Vagina (tissue), 2 donors: Measurements from ENCODE around the gene CSTF3. TPM values are rescaled to one million over a fixed set of nuclear protein-coding genes. Genes with fewer than 3 reads are reported as not detected.
A peak's percentile ranks its signal among the peaks of the same experiment; 100 is the strongest.

Source experiments
- DNase-seq, 2 donors: peaks; one replicate each; pipeline ENCODE4 v3.0.0-alpha.2; 2017; ENCODE audit errors: extremely low spot score in 2 of 2
- H3K27ac ChIP-seq: fragments of 200-600 bp; sonication (generic); one replicate; pipeline ENCODE4 v1.5.1; 2019
- H3K27me3 ChIP-seq: fragments of 200-600 bp; sonication (generic); one replicate; pipeline ENCODE4 v1.5.1; 2019
- H3K36me3 ChIP-seq, 2 donors: fragments of 200-600 bp; sonication (generic); one replicate each; pipeline ENCODE4 v1.5.1; 2017 to 2019
- H3K4me1 ChIP-seq: fragments of 200-600 bp; sonication (generic); one replicate; pipeline ENCODE4 v1.5.1; 2019
- H3K4me3 ChIP-seq, 2 donors: fragments of 200-600 bp; sonication (generic); 1 replicate in 1 of 2; 2 replicates in 1 of 2; pipeline ENCODE4 v1.5.1; 2016 to 2019
- H3K9me3 ChIP-seq: fragments of 200-600 bp; sonication (generic); one replicate; pipeline ENCODE4 v1.5.1; 2019
- POLR2A ChIP-seq, 2 donors: fragments of 450-650 bp; IDR thresholded peaks; one replicate each; pipeline ENCODE4 v1.6.1; 2017; ENCODE audit warnings: antibody characterized with exemption in 2 of 2, mild to moderate bottlenecking in 2 of 2, moderate library complexity in 2 of 2
- POLR2AphosphoS5 ChIP-seq, 2 donors: sonication (generic); formaldehyde crosslinking; IDR thresholded peaks; one replicate each; pipeline ENCODE4 v1.9.0; 2017; ENCODE audit warnings: antibody characterized with exemption in 2 of 2, mild to moderate bottlenecking in 2 of 2, low read depth in 1 of 2; ENCODE audit not compliant: insufficient read depth in 1 of 2
- intact Hi-C: fragments of 100-400 bp; cut with DNase I; formaldehyde crosslinking; loops from one replicate; pipeline ENCODE4 v1.15.1; 2023
- total RNA-seq: library from RNA; depleted of rRNA; stranded (reverse); fragments of >200 nt; gene quantifications from one replicate; pipeline ENCODE4 v1.2.3, GENCODE V29; 2016
- TF ChIP-seq, protein P1 (sequence below), 3 experiments: fragments of 450-650 bp in 2 of 3; fragments of 200-600 bp in 1 of 3; sonication (generic) in 1 of 3; IDR thresholded peaks; one replicate each; pipeline ENCODE4 v1.5.1; 2017 to 2019; ENCODE audit warnings: antibody characterized with exemption in 3 of 3, mild to moderate bottlenecking in 2 of 3, moderate library complexity in 2 of 3

CSTF3 gene
- total RNA-seq, 1 donor from 2014 or later = 13.3 TPM

DNA sequence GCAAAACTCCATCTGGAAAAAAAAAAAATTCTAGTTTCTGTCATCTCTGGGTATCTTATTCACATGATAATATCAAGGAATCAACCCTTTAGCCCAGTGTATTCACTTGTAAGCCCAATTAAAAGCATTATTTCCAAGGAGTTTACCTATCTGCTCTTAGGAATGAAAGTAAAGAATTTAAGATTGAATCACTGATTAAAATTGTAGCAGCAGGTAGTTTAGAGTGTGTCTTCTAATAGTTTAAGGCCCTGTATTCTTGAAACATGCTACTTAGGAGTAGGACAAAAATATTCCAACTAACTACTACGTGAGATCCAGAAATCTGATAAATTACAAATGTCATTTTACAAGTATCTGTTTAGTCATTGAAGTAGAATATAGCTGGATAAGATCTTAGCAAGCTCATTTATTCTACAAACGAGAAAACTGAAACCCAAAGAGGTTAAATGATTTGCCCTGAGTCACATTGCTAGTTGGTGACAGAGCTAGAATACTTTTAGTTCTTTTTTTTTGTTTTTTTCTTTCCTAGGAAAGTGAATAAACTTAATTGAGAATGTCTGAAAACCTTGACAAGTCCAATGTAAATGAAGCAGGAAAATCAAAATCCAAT lies 118.0 kb downstream of the CSTF3 start:
- TF ChIP-seq, protein P1, sequence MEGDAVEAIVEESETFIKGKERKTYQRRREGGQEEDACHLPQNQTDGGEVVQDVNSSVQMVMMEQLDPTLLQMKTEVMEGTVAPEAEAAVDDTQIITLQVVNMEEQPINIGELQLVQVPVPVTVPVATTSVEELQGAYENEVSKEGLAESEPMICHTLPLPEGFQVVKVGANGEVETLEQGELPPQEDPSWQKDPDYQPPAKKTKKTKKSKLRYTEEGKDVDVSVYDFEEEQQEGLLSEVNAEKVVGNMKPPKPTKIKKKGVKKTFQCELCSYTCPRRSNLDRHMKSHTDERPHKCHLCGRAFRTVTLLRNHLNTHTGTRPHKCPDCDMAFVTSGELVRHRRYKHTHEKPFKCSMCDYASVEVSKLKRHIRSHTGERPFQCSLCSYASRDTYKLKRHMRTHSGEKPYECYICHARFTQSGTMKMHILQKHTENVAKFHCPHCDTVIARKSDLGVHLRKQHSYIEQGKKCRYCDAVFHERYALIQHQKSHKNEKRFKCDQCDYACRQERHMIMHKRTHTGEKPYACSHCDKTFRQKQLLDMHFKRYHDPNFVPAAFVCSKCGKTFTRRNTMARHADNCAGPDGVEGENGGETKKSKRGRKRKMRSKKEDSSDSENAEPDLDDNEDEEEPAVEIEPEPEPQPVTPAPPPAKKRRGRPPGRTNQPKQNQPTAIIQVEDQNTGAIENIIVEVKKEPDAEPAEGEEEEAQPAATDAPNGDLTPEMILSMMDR (IDR thresholded peaks at IDR 0.05) = no peak
- TF ChIP-seq POLR2A (IDR thresholded peaks at IDR 0.05) = no peak
- TF ChIP-seq POLR2AphosphoS5 (IDR thresholded peaks at IDR 0.05; ENCODE audit: insufficient read depth in 1 of 2, low read depth in 1 of 2) = no peak
- H3K27me3 ChIP-seq = no peaks in the 10 kb centered on the region
- DNase-seq = no peak
- H3K27ac ChIP-seq = no peak overlapping the region
- no peak overlapping the region for H3K4me3 ChIP-seq
- peaks cover 0 to 4% of the 10 kb centered on the region in 2 donors for H3K36me3 ChIP-seq
- peaks cover 39% of the 10 kb centered on the region for H3K4me1 ChIP-seq
- no peaks in the 10 kb centered on the region for H3K9me3 ChIP-seq
- intact Hi-C loops = no loop called here

DNA sequence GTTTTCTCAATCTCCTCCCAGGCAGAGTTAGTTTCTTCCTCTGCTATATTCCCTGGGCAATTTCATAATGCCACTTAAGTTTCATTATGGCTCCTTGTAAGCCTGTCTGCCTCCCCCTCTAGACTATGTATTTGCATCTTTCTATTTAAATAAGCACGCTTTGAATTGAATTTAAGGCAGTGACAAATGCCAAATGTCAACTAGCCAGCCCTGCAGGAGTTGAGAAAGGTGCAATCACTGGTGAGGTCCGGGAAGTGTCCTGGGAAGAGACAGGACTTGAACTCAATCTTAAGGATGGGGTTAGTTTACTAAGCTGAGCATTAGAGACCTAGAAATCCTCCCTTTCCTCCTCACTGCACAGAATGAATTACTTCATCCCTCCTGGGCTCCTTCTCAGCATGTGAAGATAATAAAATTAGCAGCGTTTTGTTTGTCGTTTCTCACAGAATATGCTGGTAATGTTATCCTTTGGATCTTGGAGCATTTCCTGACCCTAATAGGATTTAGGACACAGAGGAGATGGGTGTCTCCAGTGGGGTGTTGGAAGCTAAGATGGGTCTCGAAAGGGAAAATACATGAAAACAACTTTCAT lies 120.3 kb downstream of the CSTF3 start:
- peak overlapping the region; percentile 97 for H3K27ac ChIP-seq
- H3K36me3 ChIP-seq = peaks cover 0 to 4% of the 10 kb centered on the region in 2 donors
- H3K27me3 ChIP-seq = no peaks in the 10 kb centered on the region
- no peaks in the 10 kb centered on the region for H3K9me3 ChIP-seq
- DNase-seq = no peak
- intact Hi-C loops = no loop called here
- peaks cover 38% of the 10 kb centered on the region for H3K4me1 ChIP-seq
- no peak for TF ChIP-seq POLR2A (IDR thresholded peaks at IDR 0.05)
- no peak for TF ChIP-seq POLR2AphosphoS5 (IDR thresholded peaks at IDR 0.05; ENCODE audit: insufficient read depth in 1 of 2, low read depth in 1 of 2)
- TF ChIP-seq, protein P1 (IDR thresholded peaks at IDR 0.05) = no peak
- peak overlapping the region; percentile 75 to 79 for H3K4me3 ChIP-seq

DNA sequence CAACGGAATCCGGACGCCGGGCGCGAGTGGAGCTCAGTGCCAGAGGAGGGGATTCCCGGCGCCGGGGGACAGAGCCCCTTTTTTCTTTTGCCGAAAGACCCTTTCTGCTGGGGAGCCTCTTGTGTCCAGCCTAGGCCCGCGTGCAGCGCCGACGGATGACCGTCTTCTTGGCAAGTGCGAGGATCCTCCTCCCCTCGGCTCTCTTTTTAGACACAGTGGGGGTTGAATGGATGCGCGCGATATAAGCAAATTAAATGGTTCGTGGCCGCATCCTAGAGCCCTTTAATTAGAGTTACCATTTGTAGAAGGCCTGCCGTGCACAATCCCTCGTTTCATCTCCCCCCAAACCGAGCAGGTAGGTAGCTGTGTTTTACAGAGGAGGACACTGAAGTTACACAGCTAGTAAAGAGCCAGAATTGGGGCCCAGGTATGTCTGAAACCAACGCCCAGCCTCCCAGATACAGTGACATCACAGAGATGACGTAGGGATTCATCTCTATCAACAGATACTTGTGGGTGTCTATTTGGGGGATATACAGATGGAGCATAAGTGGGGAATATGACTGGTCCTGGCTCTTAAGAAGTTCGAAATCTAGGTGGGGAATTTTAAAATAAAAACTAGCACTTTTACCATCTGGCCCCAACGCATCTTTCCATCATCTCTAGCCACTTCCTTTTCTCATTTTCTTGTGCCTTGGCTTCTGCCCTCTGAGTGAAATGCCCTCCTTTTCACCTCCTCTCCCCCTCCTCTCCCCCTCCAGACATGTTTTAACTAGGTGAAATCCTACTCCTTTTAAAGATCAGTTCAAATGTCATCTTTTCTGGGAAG lies 121.0 kb downstream of the CSTF3 start:
- Histone ChIP-seq H3K9me3 (no peaks in the 10 kb centered on the region), H3K4me3 (peak overlapping the region; percentile 75 to 79), H3K36me3 (peaks cover 0 to 4% of the 10 kb centered on the region in 2 donors), H3K4me1 (peaks cover 31% of the 10 kb centered on the region), H3K27ac (peak overlapping the region; percentile 97), H3K27me3 (no peaks in the 10 kb centered on the region)
- intact Hi-C loops = no loop called here
- no peak for DNase-seq
- TF ChIP-seq, protein P1 (IDR thresholded peaks at IDR 0.05) = no peak
- TF ChIP-seq POLR2AphosphoS5 (IDR thresholded peaks at IDR 0.05; ENCODE audit: insufficient read depth in 1 of 2, low read depth in 1 of 2) (no peak), POLR2A (IDR thresholded peaks at IDR 0.05) (no peak)

DNA sequence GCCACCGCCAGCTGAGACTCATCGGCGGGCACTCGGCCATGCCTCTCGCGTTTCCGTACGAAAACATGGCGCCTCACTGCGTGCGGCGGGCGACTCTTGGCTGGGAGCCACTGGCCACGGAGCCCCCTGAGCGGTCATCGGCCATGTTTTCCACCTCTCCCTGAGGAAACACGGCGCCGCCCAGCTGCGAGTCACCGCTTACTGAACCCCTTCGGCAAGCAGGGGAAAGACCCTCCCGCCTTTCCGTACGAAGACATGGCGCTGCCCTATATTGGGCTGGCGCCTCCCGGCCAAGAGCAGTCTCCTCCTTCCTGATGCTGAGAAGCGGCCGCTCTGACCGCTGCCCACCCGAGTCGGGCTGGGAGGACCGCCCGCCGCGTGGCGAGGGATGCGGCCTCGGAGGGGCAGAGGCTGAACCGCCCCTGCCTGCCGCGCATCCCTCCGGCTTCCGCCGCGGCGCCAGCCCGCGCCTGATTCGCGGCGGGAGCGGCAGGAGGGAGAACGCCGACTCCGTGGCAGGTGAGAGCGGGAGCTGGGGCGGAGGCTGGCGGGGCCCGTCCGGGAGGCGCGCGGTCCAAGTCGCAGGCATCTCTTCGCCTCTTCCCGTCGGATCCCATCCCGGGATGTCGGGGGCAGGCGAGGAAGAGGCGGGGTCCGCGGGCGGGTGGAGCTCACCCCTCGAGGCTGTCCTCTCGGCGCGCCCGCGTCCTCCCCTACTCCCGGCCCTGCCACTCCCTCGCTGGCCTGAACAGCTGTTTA lies 121.8 kb downstream of the CSTF3 start, which contains the start of gene TCP11L1:
Gene TCP11L1 (plus strand): TSS at position 299 of the 759 bp plus-strand sequence. CDS start 4,202 bp downstream, outside the sequence.
- TF ChIP-seq POLR2A (IDR thresholded peaks at IDR 0.05) = peak in 1 of 2 donors; percentile 45
- TF ChIP-seq, protein P1 (IDR thresholded peaks at IDR 0.05) = no peak
- peak in 1 of 2 donors; percentile 87 for TF ChIP-seq POLR2AphosphoS5 (IDR thresholded peaks at IDR 0.05; ENCODE audit: insufficient read depth in 1 of 2, low read depth in 1 of 2)
- Histone ChIP-seq H3K9me3 (no peaks in the 10 kb centered on the region), H3K4me3 (peak within 1 kb of the TSS; percentile 75 to 79), H3K27me3 (no peaks in the 10 kb centered on the region), H3K27ac (peak within 1 kb of the TSS; percentile 97), H3K4me1 (peaks cover 30% of the 10 kb centered on the region), H3K36me3 (no peaks in the 10 kb centered on the region)
- intact Hi-C loops = no loop called here
- DNase-seq = peak in 1 of 2 donors; percentile 94
